Prostate gland (tissue), 2 donors: ENCODE measurements around the gene PCSK4.

Experiments used
- CTCF ChIP-seq, 4 experiments: fragments of 200-600 bp in 2 of 4; fragments of 450-650 bp in 2 of 4; sonication (generic) in 2 of 4; IDR thresholded peaks; 1 replicate in 3 of 4; 2 replicates in 1 of 4; pipeline ENCODE4 v1.5.1; 2016 to 2019; ENCODE audit warnings: antibody characterized with exemption in 4 of 4, mild to moderate bottlenecking in 2 of 4, moderate library complexity in 2 of 4
- POLR2A ChIP-seq: fragments of 450-650 bp; IDR thresholded peaks from one replicate; pipeline ENCODE4 v1.6.1; 2016; ENCODE audit warnings: antibody characterized with exemption, mild to moderate bottlenecking

GRCh38 chr19:1434040-1434366, 56.1 kb downstream of the PCSK4 start:
- no peak for TF ChIP-seq CTCF (IDR thresholded peaks at IDR 0.05)
- no peak for TF ChIP-seq POLR2A
